ENCODE data around the gene CRYZ.
"Not testable (repeated sequence)": the region's sequence is repeated elsewhere in the genome, so short reads cannot be mapped to it uniquely, and the experiment has no call there.

The CRYZ gene, protein sequence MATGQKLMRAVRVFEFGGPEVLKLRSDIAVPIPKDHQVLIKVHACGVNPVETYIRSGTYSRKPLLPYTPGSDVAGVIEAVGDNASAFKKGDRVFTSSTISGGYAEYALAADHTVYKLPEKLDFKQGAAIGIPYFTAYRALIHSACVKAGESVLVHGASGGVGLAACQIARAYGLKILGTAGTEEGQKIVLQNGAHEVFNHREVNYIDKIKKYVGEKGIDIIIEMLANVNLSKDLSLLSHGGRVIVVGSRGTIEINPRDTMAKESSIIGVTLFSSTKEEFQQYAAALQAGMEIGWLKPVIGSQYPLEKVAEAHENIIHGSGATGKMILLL

DNA sequence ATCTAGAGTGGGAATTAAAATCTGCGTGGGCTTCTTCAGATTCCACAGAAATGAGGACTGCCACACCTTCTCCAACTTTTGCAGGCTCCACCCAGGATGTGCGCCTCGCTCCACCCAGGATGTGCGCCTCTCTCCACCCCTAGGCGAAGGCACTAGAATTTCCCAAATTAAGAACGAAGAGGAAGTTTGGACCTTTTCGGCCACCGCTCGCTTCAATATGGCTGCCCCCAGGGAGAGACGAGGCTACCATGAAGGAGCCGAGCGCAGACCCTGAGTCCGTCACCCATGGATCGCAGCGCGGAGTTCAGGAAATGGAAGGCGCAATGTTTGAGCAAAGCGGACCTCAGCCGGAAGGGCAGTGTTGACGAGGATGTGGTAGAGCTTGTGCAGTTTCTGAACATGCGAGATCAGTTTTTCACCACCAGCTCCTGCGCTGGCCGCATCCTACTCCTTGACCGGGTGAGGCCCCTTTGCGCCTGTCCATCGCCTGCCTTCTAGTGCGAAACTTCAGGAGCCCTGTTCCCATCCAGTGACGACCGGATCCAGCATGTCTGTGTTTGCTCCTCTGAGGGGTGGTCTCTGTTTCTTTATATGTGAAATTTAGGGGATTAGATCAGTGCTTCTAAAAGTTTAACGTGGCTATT, at the start of gene CRYZ, which contains the start of gene TYW3:
TSS of gene CRYZ (minus strand) at position 91 of the 644 bp plus-strand sequence. CDS start 8,229 bp downstream, outside the sequence.
TSS of gene TYW3 (plus strand) at position 193 of the 644 bp plus-strand sequence. CDS start at position 286, 93 bp downstream.
- peak; percentile 58 to 69 for DNase-seq (ENCODE audit: low read depth in 2 of 2, low spot score in 1 of 2)

DNA sequence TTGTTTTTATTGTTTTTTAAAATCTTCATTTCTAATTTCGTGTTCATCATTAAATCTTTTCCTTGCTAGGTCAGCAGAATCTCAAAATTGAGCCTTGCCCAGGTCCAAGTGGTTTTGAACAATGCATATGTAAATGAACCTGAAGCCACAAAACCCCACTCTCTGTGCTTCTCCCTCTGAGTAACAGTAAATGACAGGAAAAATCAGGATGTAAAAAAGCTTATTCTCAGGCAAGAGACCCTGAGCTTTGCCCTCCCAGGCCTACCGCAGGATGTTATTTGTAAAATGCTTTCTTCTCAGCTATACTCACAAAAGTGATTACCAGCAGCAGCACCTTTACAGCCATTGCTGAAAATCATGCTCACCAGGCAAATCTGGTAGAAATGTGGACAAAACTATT, 47.7 kb upstream of the CRYZ start:
- no peak for DNase-seq (ENCODE audit: low read depth in 2 of 2, low spot score in 1 of 2)

DNA sequence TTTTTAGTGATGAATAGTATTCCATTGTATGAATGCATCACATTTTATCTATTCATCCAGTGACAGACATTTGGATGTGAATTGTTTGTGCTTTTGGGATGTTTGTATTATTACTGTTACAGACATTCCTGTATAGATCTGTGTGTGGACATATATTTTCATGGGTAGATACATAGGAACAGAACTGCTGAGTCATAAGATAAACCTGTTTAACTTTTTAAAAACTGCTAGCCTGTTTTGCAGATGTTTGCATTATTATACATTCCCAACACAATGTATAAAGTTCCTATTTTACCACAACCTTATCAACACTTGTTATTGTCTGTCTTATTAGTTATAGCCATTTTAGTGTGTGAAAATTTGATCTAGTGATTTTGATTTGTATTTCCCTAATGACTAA, 46.9 kb upstream of the CRYZ start:
- DNase-seq (ENCODE audit: low read depth in 2 of 2, low spot score in 1 of 2) = no peak

GRCh38 chr1:74777525-74777924, 44.7 kb upstream of the CRYZ start:
- no peak for DNase-seq (ENCODE audit: low read depth in 2 of 2, low spot score in 1 of 2)

DNA sequence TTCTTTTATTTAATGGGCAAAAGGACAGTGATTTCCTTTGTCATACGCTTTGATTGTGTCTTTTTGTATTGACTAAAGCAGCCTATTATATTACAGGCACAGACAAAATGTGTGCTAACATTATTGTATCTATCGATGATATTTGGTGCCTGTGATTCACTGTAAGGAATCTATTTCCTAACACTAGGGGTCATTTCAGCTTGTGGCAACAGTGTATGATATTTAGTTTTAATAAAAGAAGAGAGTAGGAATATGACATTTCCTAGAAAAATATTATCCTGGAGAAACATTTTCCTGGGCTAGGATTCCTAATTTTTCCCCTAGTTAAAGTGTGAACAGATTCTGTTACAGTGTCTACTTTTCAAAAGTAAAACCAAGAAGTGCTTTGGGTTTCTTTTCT, 42.9 kb upstream of the CRYZ start:
- DNase-seq (ENCODE audit: low read depth in 2 of 2, low spot score in 1 of 2) = no peak

GRCh38 chr1:74773582-74773981, 40.7 kb upstream of the CRYZ start:
- no peak for DNase-seq (ENCODE audit: low read depth in 2 of 2, low spot score in 1 of 2)

DNA sequence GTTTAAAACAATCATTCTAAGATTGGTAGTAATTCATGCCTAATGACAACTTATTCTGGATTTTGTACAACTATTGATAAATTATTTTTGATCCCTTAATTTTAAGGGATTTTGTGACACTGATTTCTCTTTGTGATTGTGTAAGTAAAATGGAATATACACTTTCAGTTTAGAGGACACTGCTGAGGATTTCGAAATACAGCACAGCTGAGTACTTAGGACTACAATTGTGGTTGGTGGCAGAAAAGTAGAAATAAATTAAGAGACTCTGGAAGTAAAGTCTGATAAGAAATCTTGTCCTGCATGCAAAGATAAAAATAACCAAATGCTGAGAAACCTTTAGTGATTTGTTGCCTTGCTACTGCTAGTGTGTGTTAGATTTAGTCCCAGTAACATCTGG, 40.1 kb upstream of the CRYZ start:
- DNase-seq (ENCODE audit: low read depth in 2 of 2, low spot score in 1 of 2) = no peak

GRCh38 chr1:74771913-74772515, 39.2 kb upstream of the CRYZ start:
- DNase-seq (ENCODE audit: low read depth in 2 of 2, low spot score in 1 of 2) = no peak

- no peak for DNase-seq (ENCODE audit: low read depth in 2 of 2, low spot score in 1 of 2)
These were observed 34.6 kb upstream of the CRYZ start for GRCh38 chr1:74767490-74767889.

DNA sequence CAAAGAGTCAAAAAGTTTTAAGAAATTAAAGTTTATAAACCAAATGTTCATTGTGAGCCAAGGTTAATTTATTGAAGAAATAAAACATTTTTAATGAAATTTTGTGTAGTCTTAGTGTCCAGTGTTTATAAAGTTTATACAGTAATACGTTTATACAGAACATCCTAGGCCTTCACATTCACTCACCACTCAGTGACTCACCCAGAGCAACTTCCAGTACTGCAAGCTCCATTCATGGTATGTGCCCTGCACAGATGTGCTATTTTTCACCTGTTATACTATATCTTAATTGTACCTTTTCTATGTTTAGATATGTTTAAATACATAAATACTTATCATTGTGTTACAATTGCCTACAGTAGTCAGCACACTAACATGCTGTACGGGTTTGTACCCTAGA, 33.7 kb upstream of the CRYZ start:
- no peak for DNase-seq (ENCODE audit: low read depth in 2 of 2, low spot score in 1 of 2)

- DNase-seq (ENCODE audit: low read depth in 2 of 2, low spot score in 1 of 2) = no peak
These were observed 31.0 kb upstream of the CRYZ start for GRCh38 chr1:74763807-74764206.

DNA sequence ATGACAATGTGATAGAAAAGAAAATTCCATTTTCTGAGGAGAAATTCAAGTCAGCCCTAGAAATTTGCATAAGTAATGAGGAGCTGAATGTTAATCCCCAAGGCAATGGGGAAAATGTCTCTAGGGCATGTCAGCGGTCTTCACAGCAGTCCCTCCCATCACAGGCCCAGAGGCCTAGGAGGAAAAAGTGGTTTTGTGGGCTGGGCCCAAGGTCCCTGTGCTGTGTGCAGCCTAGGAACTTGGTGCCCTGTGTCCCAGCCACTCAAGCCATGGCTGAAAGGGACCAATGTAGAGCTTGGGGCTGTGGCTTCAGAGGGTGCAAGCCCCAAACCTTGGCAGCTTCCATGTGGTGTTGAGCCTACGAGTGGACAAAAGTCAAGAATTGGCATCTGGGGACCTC, 23.8 kb upstream of the CRYZ start:
- not testable (repeated sequence) for DNase-seq (ENCODE audit: low read depth in 2 of 2, low spot score in 1 of 2)

GRCh38 chr1:74755475-74755874, 22.6 kb upstream of the CRYZ start:
- no peak for DNase-seq (ENCODE audit: low read depth in 2 of 2, low spot score in 1 of 2)

DNA sequence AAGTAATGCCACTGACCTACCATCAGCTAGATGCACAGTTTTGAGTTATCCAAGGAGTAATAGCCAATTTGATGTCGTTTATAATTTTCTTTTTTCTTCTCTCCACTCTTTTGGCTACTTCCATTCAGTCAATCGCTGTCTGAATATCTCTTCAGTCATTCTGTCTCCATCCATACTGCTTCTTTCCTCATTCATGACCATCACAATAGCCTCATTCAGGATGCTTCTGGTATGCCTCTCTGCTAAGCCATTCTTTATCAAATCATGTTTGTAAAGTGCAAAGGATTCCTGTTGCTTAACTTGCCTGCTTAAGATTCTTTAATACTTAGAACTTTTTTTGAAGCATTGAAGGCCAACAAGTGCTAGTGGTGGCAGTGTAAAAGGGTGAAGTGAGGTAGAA, 20.3 kb upstream of the CRYZ start:
- no peak for DNase-seq (ENCODE audit: low read depth in 2 of 2, low spot score in 1 of 2)

DNA sequence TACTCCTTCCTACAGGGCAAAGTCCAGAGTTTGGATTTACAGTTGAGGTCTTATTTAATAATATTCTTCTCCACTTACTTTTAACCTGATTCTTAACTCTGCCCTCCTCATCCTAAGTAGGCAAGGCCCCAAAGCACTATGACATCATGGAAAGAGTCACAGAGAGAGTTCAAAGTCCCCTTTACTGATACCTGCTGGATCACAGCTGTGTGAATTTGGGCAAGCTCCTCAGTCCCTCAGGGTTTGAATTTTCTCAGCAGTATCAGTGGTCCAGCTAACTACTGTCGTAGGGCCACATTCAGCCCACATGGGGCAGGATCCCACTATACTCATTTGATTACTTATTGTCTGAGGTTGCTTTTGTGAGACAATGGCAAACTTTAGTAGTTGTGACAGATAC, 16.1 kb upstream of the CRYZ start:
- no peak for DNase-seq (ENCODE audit: low read depth in 2 of 2, low spot score in 1 of 2)

GRCh38 chr1:74745247-74745646, 12.4 kb upstream of the CRYZ start:
- DNase-seq (ENCODE audit: low read depth in 2 of 2, low spot score in 1 of 2) = not testable (repeated sequence)

DNA sequence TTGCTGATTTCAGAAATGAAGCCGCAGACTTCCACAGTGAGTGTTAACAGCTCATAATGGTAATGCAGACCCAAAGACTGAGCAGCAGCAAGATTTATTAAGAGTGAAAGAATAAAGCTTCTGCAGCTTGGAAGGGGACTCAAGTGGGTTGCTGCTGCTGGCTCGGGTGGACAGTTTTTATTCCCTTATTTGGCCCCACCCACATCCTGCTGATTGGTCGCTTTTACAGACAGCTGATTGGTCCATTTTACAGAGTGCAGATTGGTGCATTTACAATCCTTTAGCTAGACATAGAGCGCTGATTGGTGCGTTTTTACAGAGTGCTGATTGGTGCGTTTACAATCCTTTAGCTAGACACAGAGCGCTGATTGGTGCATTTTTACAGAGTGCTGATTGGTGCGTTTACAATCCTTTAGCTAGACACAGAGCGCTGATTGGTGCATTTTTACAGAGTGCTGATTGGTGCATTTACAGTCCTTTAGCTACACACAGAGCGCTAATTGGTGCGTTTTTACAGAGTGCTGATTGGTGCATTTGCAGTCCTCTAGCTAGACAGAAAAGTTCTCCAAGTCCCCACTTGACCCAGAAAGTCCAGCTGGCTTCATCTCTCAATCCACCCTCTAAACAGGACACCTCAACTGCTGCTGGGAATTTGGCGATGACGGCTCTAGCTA, 7.6 kb upstream of the CRYZ start:
- not testable (repeated sequence) for DNase-seq (ENCODE audit: low read depth in 2 of 2, low spot score in 1 of 2)

GRCh38 chr1:74737333-74737732, 4.5 kb upstream of the CRYZ start:
- DNase-seq (ENCODE audit: low read depth in 2 of 2, low spot score in 1 of 2) = no peak

- no peak for DNase-seq (ENCODE audit: low read depth in 2 of 2, low spot score in 1 of 2)
These were observed 994 bp upstream of the CRYZ start for GRCh38 chr1:74733604-74734484.

GRCh38 chr1:74732071-74732946, 541 bp downstream of the CRYZ start:
- DNase-seq (ENCODE audit: low read depth in 2 of 2, low spot score in 1 of 2) = not testable (repeated sequence)
